Measurements from ENCODE around the gene DDX49. TPM values are rescaled to one million over a fixed set of nuclear protein-coding genes. Genes with fewer than 3 reads are reported as not detected.

Gene DDX49
- total and polyA plus RNA-seq, 2 donors (not counting 1 experiment from before 2014, with no cell fraction given), result 38.9 to 47.5 TPM

GRCh38 chr19:18904334-18905057 lies 15.0 kb upstream of the DDX49 start:
- intact Hi-C loops (cut with micrococcal nuclease), result no loop called here
- Mint-ChIP-seq H3K27ac (no peak overlapping the region), H3K4me3 (no peak overlapping the region), H3K9me3 (ENCODE audit: insufficient read depth) (no peaks in the 10 kb centered on the region), H3K4me1 (no peaks in the 10 kb centered on the region), H3K27me3 (no peaks in the 10 kb centered on the region)
- Histone ChIP-seq H2AFZ (ENCODE audit: insufficient read depth, low read depth, low read length, poor library complexity, severe bottlenecking) (no peak overlapping the region), H3K79me2 (ENCODE audit: control insufficient read depth, insufficient read depth, low read length) (peaks cover 11% of the 10 kb centered on the region), H3K36me3 (replicated peaks in 1 of 2; ENCODE audit: control extremely low read depth in 1 of 2, control insufficient read depth in 1 of 2, extremely low read depth in 1 of 2, insufficient read depth in 2 of 2, low read length in 1 of 2) (peaks cover 1 to 70% of the 10 kb centered on the region in 2 experiments), H3K9ac (ENCODE audit: low read length) (no peak overlapping the region), H3K9me3 (ENCODE audit: control extremely low read depth in 1 of 3, control insufficient read depth in 2 of 3, insufficient read depth in 1 of 3, low read length in 2 of 3) (peaks cover 0 to 2% (median 0%) of the 10 kb centered on the region in 3 donors), H3K4me2 (replicated peaks; ENCODE audit: low read depth, low read length, poor library complexity, severe bottlenecking) (no peak overlapping the region), H3K27me3 (replicated peaks in 1 of 4; ENCODE audit: control extremely low read depth in 1 of 4, control insufficient read depth in 3 of 4, insufficient read depth in 4 of 4, low read length in 3 of 4) (no peaks in the 10 kb centered on the region), H3K4me3 (ENCODE audit: control extremely low read depth in 1 of 5, extremely low read depth in 1 of 5, insufficient read depth in 1 of 5, low read depth in 2 of 5, low read length in 4 of 5) (no peak overlapping the region), H3K4me1 (ENCODE audit: control insufficient read depth in 2 of 2, insufficient read depth in 2 of 2, low read length in 2 of 2) (no peaks in the 10 kb centered on the region), H4K20me1 (ENCODE audit: control insufficient read depth, insufficient read depth, low read length, poor library complexity, severe bottlenecking) (peaks cover 62% of the 10 kb centered on the region), H3K27ac (ENCODE audit: low read length in 2 of 2) (no peak overlapping the region)
- 97% methylated on average over 25 of the region's 25 CpGs for WGBS (ENCODE audit: insufficient coverage)
- POLR2A ChIA-PET, result no interaction called here
- ATAC-seq (ENCODE audit: low read depth) (no peak), DNase-seq (no peak)
- CTCF ChIA-PET, result no interaction called here
- TF ChIP-seq, protein P1, sequence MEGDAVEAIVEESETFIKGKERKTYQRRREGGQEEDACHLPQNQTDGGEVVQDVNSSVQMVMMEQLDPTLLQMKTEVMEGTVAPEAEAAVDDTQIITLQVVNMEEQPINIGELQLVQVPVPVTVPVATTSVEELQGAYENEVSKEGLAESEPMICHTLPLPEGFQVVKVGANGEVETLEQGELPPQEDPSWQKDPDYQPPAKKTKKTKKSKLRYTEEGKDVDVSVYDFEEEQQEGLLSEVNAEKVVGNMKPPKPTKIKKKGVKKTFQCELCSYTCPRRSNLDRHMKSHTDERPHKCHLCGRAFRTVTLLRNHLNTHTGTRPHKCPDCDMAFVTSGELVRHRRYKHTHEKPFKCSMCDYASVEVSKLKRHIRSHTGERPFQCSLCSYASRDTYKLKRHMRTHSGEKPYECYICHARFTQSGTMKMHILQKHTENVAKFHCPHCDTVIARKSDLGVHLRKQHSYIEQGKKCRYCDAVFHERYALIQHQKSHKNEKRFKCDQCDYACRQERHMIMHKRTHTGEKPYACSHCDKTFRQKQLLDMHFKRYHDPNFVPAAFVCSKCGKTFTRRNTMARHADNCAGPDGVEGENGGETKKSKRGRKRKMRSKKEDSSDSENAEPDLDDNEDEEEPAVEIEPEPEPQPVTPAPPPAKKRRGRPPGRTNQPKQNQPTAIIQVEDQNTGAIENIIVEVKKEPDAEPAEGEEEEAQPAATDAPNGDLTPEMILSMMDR (IDR thresholded peaks at IDR 0.05), result no peak
- TF ChIP-seq EZH2 (IDR thresholded peaks at IDR 0.05; ENCODE audit: borderline replicate concordance, insufficient read depth, low read depth, low read length, poor library complexity, severe bottlenecking), result no peak

- intact Hi-C loops (cut with micrococcal nuclease), result no loop called here
- no peak overlapping the region for H2AFZ ChIP-seq (ENCODE audit: insufficient read depth, low read depth, low read length, poor library complexity, severe bottlenecking)
- no peak overlapping the region for H3K4me3 ChIP-seq (ENCODE audit: control extremely low read depth in 1 of 5, extremely low read depth in 1 of 5, insufficient read depth in 1 of 5, low read depth in 2 of 5, low read length in 4 of 5)
- no peaks in the 10 kb centered on the region for H3K27me3 ChIP-seq (replicated peaks in 1 of 4; ENCODE audit: control extremely low read depth in 1 of 4, control insufficient read depth in 3 of 4, insufficient read depth in 4 of 4, low read length in 3 of 4)
- no peak for TF ChIP-seq EZH2 (IDR thresholded peaks at IDR 0.05; ENCODE audit: borderline replicate concordance, insufficient read depth, low read depth, low read length, poor library complexity, severe bottlenecking)
- H3K27ac ChIP-seq (ENCODE audit: low read length in 2 of 2), result no peak overlapping the region
- Mint-ChIP-seq H3K4me3 (no peak overlapping the region), H3K27me3 (no peaks in the 10 kb centered on the region), H3K9me3 (ENCODE audit: insufficient read depth) (no peaks in the 10 kb centered on the region), H3K4me1 (no peaks in the 10 kb centered on the region), H3K27ac (no peak overlapping the region)
- DNase-seq (no peak), ATAC-seq (ENCODE audit: low read depth) (no peak)
- peaks cover 0 to 2% (median 0%) of the 10 kb centered on the region in 3 donors for H3K9me3 ChIP-seq (ENCODE audit: control extremely low read depth in 1 of 3, control insufficient read depth in 2 of 3, insufficient read depth in 1 of 3, low read length in 2 of 3)
- ChIA-PET CTCF (no interaction called here), POLR2A (no interaction called here)
- 91% methylated on average over 6 of the region's 8 CpGs for WGBS (ENCODE audit: insufficient coverage)
- H3K79me2 ChIP-seq (ENCODE audit: control insufficient read depth, insufficient read depth, low read length), result peaks cover 14% of the 10 kb centered on the region
- no peaks in the 10 kb centered on the region for H3K4me1 ChIP-seq (ENCODE audit: control insufficient read depth in 2 of 2, insufficient read depth in 2 of 2, low read length in 2 of 2)
- H3K9ac ChIP-seq (ENCODE audit: low read length), result no peak overlapping the region
- H3K4me2 ChIP-seq (replicated peaks; ENCODE audit: low read depth, low read length, poor library complexity, severe bottlenecking), result no peak overlapping the region
- peaks cover 61% of the 10 kb centered on the region for H4K20me1 ChIP-seq (ENCODE audit: control insufficient read depth, insufficient read depth, low read length, poor library complexity, severe bottlenecking)
- peaks cover 1 to 70% of the 10 kb centered on the region in 2 experiments for H3K36me3 ChIP-seq (replicated peaks in 1 of 2; ENCODE audit: control extremely low read depth in 1 of 2, control insufficient read depth in 1 of 2, extremely low read depth in 1 of 2, insufficient read depth in 2 of 2, low read length in 1 of 2)
These were observed 14.5 kb upstream of the DDX49 start for GRCh38 chr19:18905058-18905456.
